ENCODE results near the gene VAMP2.
A peak's percentile ranks its signal among the peaks of the same experiment; 100 is the strongest.

The VAMP2 gene

GRCh38 chr17:8162233-8162996 is at the start of gene VAMP2:
VAMP2 (minus strand) TSS chr17:8162948; CDS start chr17:8162879, 69 bp downstream.
- peak; percentile 69 to 73 for DNase-seq (ENCODE audit: low read depth in 2 of 2)

- DNase-seq (ENCODE audit: low read depth in 2 of 2), result no peak
Observed at GRCh38 chr17:8210761-8211458, 48.2 kb upstream of the VAMP2 start.

- peak; percentile 86 to 88 for DNase-seq (ENCODE audit: low read depth in 2 of 2)
Observed at GRCh38 chr17:8209907-8210760, 47.4 kb upstream of the VAMP2 start, which contains the start of gene AURKB. AURKB (minus strand) TSS chr17:8210575; CDS start chr17:8210224, 351 bp downstream.

GRCh38 chr17:8206536-8206935 is 43.8 kb upstream of the VAMP2 start:
- DNase-seq (ENCODE audit: low read depth in 2 of 2), result no peak

GRCh38 chr17:8204761-8205555 is 42.2 kb upstream of the VAMP2 start:
- no peak for DNase-seq (ENCODE audit: low read depth in 2 of 2)

- DNase-seq (ENCODE audit: low read depth in 2 of 2), result no peak
Observed at GRCh38 chr17:8192070-8192815, 29.5 kb upstream of the VAMP2 start.

- no peak for DNase-seq (ENCODE audit: low read depth in 2 of 2)
Observed at GRCh38 chr17:8190506-8190905, 27.8 kb upstream of the VAMP2 start.

GRCh38 chr17:8189711-8190477 is 27.1 kb upstream of the VAMP2 start, which contains the start of gene BORCS6:
BORCS6 (minus strand) TSS chr17:8190180; CDS start chr17:8190140, 40 bp downstream.
- peak; percentile 91 to 94 for DNase-seq (ENCODE audit: low read depth in 2 of 2)

GRCh38 chr17:8189041-8189710 is 26.4 kb upstream of the VAMP2 start:
- DNase-seq (ENCODE audit: low read depth in 2 of 2), result no peak

- no peak for DNase-seq (ENCODE audit: low read depth in 2 of 2)
Observed at GRCh38 chr17:8188263-8188839, 25.6 kb upstream of the VAMP2 start.

- peak; percentile 79 to 81 for DNase-seq (ENCODE audit: low read depth in 2 of 2)
Observed at GRCh38 chr17:8187517-8188262, 24.9 kb upstream of the VAMP2 start.

- DNase-seq (ENCODE audit: low read depth in 2 of 2), result peak; percentile 89 to 91
Observed at GRCh38 chr17:8186787-8187516, 24.2 kb upstream of the VAMP2 start.

GRCh38 chr17:8186446-8186786 is 23.7 kb upstream of the VAMP2 start:
- DNase-seq (ENCODE audit: low read depth in 2 of 2), result no peak

- peak; percentile 83 to 84 for DNase-seq (ENCODE audit: low read depth in 2 of 2)
Observed at GRCh38 chr17:8185582-8186445, 23.1 kb upstream of the VAMP2 start.

- no peak for DNase-seq (ENCODE audit: low read depth in 2 of 2)
Observed at GRCh38 chr17:8176998-8177731, 14.4 kb upstream of the VAMP2 start.
